Thyroid gland (tissue), 4 donors: Measurements from ENCODE around the gene CCDC85A. TPM values are rescaled to one million over a fixed set of nuclear protein-coding genes. Genes with fewer than 3 reads are reported as not detected.

ENCODE experiments used
- DNase-seq, 2 donors: peaks; one replicate each; pipeline ENCODE4 v3.0.0-alpha.2; 2019
- H3K27ac ChIP-seq, 3 donors: fragments of 200-600 bp; sonication (generic); 1 replicate in 2 of 3; 2 replicates in 1 of 3; pipeline ENCODE4 v1.5.1; 2016 to 2019; ENCODE audit warnings: mild to moderate bottlenecking in 1 of 3, moderate library complexity in 1 of 3
- H3K27me3 ChIP-seq: fragments of 200-600 bp; sonication (generic); one replicate; pipeline ENCODE4 v1.5.1; 2019
- H3K36me3 ChIP-seq, 2 donors: fragments of 200-600 bp; sonication (generic); one replicate each; pipeline ENCODE4 v1.5.1; 2016 to 2019
- H3K4me1 ChIP-seq, 2 donors: fragments of 200-600 bp; sonication (generic); one replicate each; pipeline ENCODE4 v1.5.1; 2017 to 2019
- H3K4me3 ChIP-seq, 3 donors: fragments of 200-600 bp; sonication (generic); replicated peaks in 1 of 3; 1 replicate in 2 of 3; 2 replicates in 1 of 3; pipeline ENCODE4 v1.5.1; 2016; ENCODE audit warnings: mild to moderate bottlenecking in 1 of 3
- H3K9me3 ChIP-seq: fragments of 200-600 bp; sonication (generic); one replicate; pipeline ENCODE4 v1.5.1; 2017
- POLR2A ChIP-seq, 2 donors: fragments of 450-650 bp; IDR thresholded peaks; one replicate each; pipeline ENCODE4 v1.6.1; 2017; ENCODE audit warnings: antibody characterized with exemption in 2 of 2, mild to moderate bottlenecking in 2 of 2, moderate library complexity in 1 of 2
- WGBS, 2 donors: methylation state at CpG; one replicate each; pipeline ENCODE4 v1.1.5; 2017; 5-methylcytosine and 5-hydroxymethylcytosine counted together
- intact Hi-C: fragments of 100-400 bp; cut with DNase I; formaldehyde crosslinking; loops from one replicate; pipeline ENCODE4 v1.15.1; 2023
- small RNA-seq: library from RNA; depleted of rRNA; stranded (forward); fragments of <200 nt; gene quantifications from one replicate; pipeline ENCODE3, GENCODE V24; 2016
- total RNA-seq, 4 donors: library from RNA; depleted of rRNA; stranded (reverse); fragments of >200 nt; gene quantifications; one replicate each; pipeline ENCODE4 v1.2.3, GENCODE V29; 2016
- TF ChIP-seq, protein P1 (sequence below), 6 experiments: fragments of 200-600 bp in 3 of 6; fragments of 450-650 bp in 3 of 6; sonication (generic) in 3 of 6; IDR thresholded peaks; one replicate each; pipeline ENCODE4 v1.5.1; 2016 to 2019; ENCODE audit warnings: antibody characterized with exemption in 6 of 6, mild to moderate bottlenecking in 2 of 6, inconsistent platforms in 1 of 6, moderate library complexity in 1 of 6

The CCDC85A gene
- total RNA-seq, 4 donors from 2014 or later, result 24.5 to 36.4 (median 27.6) TPM

DNA sequence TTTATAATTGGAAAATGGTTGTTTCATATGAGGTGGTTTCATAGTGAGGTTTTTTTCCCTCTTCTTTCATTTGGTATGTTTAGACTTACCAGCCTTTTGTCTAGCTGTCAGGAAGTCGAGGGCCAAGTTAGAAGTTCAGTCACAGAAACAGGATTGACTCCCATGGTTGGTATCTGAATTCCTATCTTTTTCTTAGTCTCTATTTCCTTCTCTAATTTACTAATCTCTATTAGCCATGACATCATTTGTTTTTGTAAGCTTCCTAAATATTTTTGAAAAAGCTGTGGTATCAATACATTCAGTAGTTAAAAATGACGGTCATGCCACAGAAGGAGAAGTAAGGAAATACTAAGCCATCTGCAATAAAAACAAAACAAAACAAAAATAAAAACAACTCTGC lies 206.9 kb downstream of the CCDC85A start:
- no peaks in the 10 kb centered on the region for H3K27me3 ChIP-seq
- no peaks in the 10 kb centered on the region for H3K9me3 ChIP-seq
- H3K36me3 ChIP-seq, result no peaks in the 10 kb centered on the region
- no peaks in the 10 kb centered on the region for H3K4me1 ChIP-seq
- no peak for TF ChIP-seq POLR2A (IDR thresholded peaks at IDR 0.05)
- TF ChIP-seq, protein P1, sequence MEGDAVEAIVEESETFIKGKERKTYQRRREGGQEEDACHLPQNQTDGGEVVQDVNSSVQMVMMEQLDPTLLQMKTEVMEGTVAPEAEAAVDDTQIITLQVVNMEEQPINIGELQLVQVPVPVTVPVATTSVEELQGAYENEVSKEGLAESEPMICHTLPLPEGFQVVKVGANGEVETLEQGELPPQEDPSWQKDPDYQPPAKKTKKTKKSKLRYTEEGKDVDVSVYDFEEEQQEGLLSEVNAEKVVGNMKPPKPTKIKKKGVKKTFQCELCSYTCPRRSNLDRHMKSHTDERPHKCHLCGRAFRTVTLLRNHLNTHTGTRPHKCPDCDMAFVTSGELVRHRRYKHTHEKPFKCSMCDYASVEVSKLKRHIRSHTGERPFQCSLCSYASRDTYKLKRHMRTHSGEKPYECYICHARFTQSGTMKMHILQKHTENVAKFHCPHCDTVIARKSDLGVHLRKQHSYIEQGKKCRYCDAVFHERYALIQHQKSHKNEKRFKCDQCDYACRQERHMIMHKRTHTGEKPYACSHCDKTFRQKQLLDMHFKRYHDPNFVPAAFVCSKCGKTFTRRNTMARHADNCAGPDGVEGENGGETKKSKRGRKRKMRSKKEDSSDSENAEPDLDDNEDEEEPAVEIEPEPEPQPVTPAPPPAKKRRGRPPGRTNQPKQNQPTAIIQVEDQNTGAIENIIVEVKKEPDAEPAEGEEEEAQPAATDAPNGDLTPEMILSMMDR (IDR thresholded peaks at IDR 0.05), result no peak
- intact Hi-C loops, result no loop called here
- no peak overlapping the region for H3K27ac ChIP-seq
- no peak overlapping the region for H3K4me3 ChIP-seq
- WGBS, 2 donors, result 52 to 60% methylated on average over 2 of the region's 2 CpGs
- DNase-seq, result no peak

DNA sequence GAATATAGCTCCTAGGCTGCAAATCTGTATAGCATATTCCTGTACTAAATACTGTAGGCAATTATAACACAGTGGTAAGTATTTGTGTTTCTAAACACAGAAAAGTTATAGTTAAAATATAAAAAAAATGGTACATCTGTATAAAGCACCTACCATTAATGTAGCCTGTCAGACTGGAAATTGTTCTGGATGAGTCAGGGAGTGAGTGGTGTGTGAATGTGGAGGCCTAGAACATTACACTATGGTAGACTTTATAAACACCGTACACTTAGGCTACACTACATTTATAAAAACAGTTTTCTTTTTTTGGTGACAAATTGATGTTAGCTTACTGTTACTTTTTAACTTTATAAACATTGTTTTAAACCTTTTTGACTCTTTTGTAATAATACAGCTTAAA lies 226.3 kb downstream of the CCDC85A start:
- H3K36me3 ChIP-seq, result no peaks in the 10 kb centered on the region
- H3K9me3 ChIP-seq, result no peaks in the 10 kb centered on the region
- 87 to 97% methylated on average over 1 of the region's 1 CpG for WGBS, 2 donors
- no peaks in the 10 kb centered on the region for H3K4me1 ChIP-seq
- intact Hi-C loops, result no loop called here
- no peaks in the 10 kb centered on the region for H3K27me3 ChIP-seq
- no peak overlapping the region for H3K27ac ChIP-seq
- no peak for DNase-seq
- TF ChIP-seq, protein P1 (IDR thresholded peaks at IDR 0.05), result no peak
- TF ChIP-seq POLR2A (IDR thresholded peaks at IDR 0.05), result no peak
- H3K4me3 ChIP-seq, result no peak overlapping the region

DNA sequence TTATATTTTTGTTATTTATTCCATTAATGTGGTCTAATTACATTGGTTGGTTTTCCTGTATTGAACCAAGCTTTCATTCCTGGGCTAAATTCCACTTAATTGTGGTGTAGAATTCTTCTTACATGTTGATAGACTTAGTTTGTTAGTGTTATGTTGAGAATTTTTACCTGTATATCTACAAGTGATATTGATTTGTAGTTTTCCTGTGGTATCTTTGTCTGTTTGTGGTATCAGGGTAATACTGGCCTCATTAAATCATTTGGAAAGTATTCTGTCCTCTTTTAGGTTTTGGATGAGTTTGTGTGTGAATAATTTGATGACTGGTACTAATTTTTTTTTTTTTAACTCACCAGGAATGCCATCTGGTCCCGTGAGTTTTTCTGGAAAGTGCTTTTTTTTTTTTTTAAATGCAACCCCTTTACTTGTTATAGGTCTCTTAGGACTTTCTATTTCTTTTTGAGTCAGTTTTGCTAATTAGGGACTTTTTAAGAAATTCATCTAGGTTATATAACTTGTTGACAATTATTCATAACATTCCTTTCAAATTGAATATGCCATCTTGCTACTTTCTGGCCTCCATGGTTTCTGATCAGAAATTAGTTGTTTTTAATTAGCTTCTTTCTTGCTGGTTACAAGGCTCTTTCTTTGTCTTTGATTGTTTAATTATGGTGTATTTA lies 232.8 kb downstream of the CCDC85A start:
- Histone ChIP-seq H3K4me3 (no peak overlapping the region), H3K9me3 (no peaks in the 10 kb centered on the region), H3K27ac (no peak overlapping the region), H3K27me3 (no peaks in the 10 kb centered on the region), H3K36me3 (no peaks in the 10 kb centered on the region), H3K4me1 (no peaks in the 10 kb centered on the region)
- WGBS, 2 donors, result 85 to 88% methylated on average over 1 of the region's 1 CpG
- intact Hi-C loops, result no loop called here
- TF ChIP-seq, protein P1 (IDR thresholded peaks at IDR 0.05), result no peak
- no peak for TF ChIP-seq POLR2A (IDR thresholded peaks at IDR 0.05)
- no peak for DNase-seq

Small RNA genes within 50 kb of the gene (small RNA-seq; reads per million reads assigned to genes)
- gene RNA5SP93, result not detected
